A673 (cell line): ENCODE measurements around the gene RGPD6.
"Not testable (repeated sequence)": the region's sequence is repeated elsewhere in the genome, so short reads cannot be mapped to it uniquely, and the experiment has no call there.

Source experiments
- CTCF ChIP-seq: fragments of 300-800, 200-600 bp; sonication (generic); conservative IDR thresholded peaks from 2 replicates; pipeline ENCODE4 v1.5.1; 2017; ENCODE audit warnings: low read depth, mild to moderate bottlenecking, antibody characterized with exemption, low read length, moderate library complexity, mixed read lengths
- EZH2 ChIP-seq: fragments of 200-600 bp; sonication (generic); IDR thresholded peaks from 2 replicates; pipeline ENCODE4 v1.6.1; 2017; ENCODE audit warnings: borderline replicate concordance, low read depth, mild to moderate bottlenecking, mixed read lengths, antibody characterized with exemption, low read length; ENCODE audit not compliant: poor library complexity, severe bottlenecking

GRCh38 chr2:110481200-110481599, 95.8 kb downstream of the RGPD6 start:
- TF ChIP-seq CTCF, EZH2: not testable (repeated sequence)
